K562 (cell line): ENCODE data around the gene PRKCQ.

Experiments used
- CBX8 ChIP-seq: fragments of 200-600 bp; sonication (generic); IDR thresholded peaks from 2 replicates; pipeline ENCODE4 v1.6.1; 2012; ENCODE audit warnings: borderline replicate concordance, mixed run types, low read depth, mild to moderate bottlenecking, moderate library complexity, mixed read lengths, low read length, control low read depth, inconsistent platforms; ENCODE audit not compliant: poor library complexity, severe bottlenecking; ENCODE audit errors: extremely low read depth
- HMG20A ChIP-seq: fragments of 450-650 bp; formaldehyde crosslinking; conservative IDR thresholded peaks from 2 replicates; pipeline ENCODE4 v1.4.0; 2020; ENCODE audit warnings: mild to moderate bottlenecking, mixed read lengths
- PATZ1 ChIP-seq: fragments of 250-450 bp; sonication (Bioruptor Pico); IDR thresholded peaks from 2 replicates; pipeline ENCODE4 v1.5.0; 2020; ENCODE audit warnings: mild to moderate bottlenecking, borderline replicate concordance
- POLR2AphosphoS5 ChIP-seq: IDR thresholded peaks from 2 replicates; pipeline ENCODE4 v1.6.1; 2011; ENCODE audit warnings: mild to moderate bottlenecking, low read depth, low read length, moderate library complexity; ENCODE audit not compliant: control insufficient read depth, insufficient read depth
- RAD21 ChIP-seq, 2 experiments: fragments of 250-450 bp in 1 of 2; fragments of 450-650 bp in 1 of 2; sonication (Bioruptor Pico) in 1 of 2; formaldehyde crosslinking in 1 of 2; IDR thresholded peaks in 1 of 2; conservative IDR thresholded peaks in 1 of 2; 2 replicates each; pipeline versions ENCODE4 v1.4.0 to v1.8.0; 2020 to 2022; ENCODE audit warnings: mild to moderate bottlenecking in 2 of 2, moderate library complexity in 1 of 2
- SMAD3 ChIP-seq: fragments of 450-650 bp; formaldehyde crosslinking; conservative IDR thresholded peaks from 2 replicates; pipeline ENCODE4 v1.4.0; 2020; ENCODE audit warnings: mild to moderate bottlenecking
- ZFX ChIP-seq: sonication (generic); formaldehyde crosslinking; IDR thresholded peaks from 2 replicates; pipeline ENCODE4 v1.8.0; 2022; ENCODE audit warnings: mild to moderate bottlenecking, missing genetic modification reagents, moderate library complexity
- TF ChIP-seq, protein P1 (sequence below), 3 experiments: IDR thresholded peaks in 2 of 3; conservative IDR thresholded peaks in 1 of 3; 2 replicates each; pipeline ENCODE4 v1.5.1; 2011 to 2012; ENCODE audit warnings: low read length in 3 of 3, mild to moderate bottlenecking in 3 of 3, control low read depth in 2 of 3, improper control_type of control experiment in 1 of 3, inconsistent platforms in 1 of 3, low read depth in 1 of 3, mixed read lengths in 1 of 3, moderate library complexity in 1 of 3; ENCODE audit not compliant: insufficient read depth in 2 of 3

DNA sequence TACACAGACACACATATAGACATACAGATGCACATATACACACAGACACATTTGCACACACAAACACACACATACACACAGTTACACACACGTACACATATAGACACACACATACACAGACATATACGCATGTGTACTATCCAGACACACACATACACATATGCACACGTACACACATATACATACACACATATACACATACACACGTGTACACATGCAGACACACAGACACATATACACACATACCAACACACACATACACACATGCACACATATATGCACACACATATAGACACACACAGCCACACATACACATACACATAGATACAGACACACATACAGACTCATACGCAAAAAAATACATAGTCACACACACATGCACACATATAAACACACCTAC lies 193.1 kb downstream of the PRKCQ start:
- TF ChIP-seq RAD21 (CRISPR knock-in tag; conservative IDR thresholded peaks at IDR 0.05 in 1 of 2, IDR thresholded peaks at IDR 0.05 in 1 of 2) (no peak), PATZ1 (CRISPR knock-in tag) (no peak), POLR2AphosphoS5 (no peak), HMG20A (CRISPR knock-in tag) (no peak), CBX8 (no peak), SMAD3 (CRISPR knock-in tag) (no peak), ZFX (CRISPR knock-in tag) (no peak)
- TF ChIP-seq, protein P1, sequence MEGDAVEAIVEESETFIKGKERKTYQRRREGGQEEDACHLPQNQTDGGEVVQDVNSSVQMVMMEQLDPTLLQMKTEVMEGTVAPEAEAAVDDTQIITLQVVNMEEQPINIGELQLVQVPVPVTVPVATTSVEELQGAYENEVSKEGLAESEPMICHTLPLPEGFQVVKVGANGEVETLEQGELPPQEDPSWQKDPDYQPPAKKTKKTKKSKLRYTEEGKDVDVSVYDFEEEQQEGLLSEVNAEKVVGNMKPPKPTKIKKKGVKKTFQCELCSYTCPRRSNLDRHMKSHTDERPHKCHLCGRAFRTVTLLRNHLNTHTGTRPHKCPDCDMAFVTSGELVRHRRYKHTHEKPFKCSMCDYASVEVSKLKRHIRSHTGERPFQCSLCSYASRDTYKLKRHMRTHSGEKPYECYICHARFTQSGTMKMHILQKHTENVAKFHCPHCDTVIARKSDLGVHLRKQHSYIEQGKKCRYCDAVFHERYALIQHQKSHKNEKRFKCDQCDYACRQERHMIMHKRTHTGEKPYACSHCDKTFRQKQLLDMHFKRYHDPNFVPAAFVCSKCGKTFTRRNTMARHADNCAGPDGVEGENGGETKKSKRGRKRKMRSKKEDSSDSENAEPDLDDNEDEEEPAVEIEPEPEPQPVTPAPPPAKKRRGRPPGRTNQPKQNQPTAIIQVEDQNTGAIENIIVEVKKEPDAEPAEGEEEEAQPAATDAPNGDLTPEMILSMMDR (IDR thresholded peaks at IDR 0.05 in 2 of 3, conservative IDR thresholded peaks at IDR 0.05 in 1 of 3; ENCODE audit: insufficient read depth in 2 of 3, low read depth in 1 of 3, low read length in 3 of 3): no peak
